ENCODE results near the gene ZNF462.

ZNF462 gene

GRCh38 chr9:106906129-106906528 is 43.2 kb downstream of the ZNF462 start:
- TF ChIP-seq EP300 (IDR thresholded peaks at IDR 0.05; ENCODE audit: borderline replicate concordance) (no peak), MAX (IDR thresholded peaks at IDR 0.05) (no peak), RAD21 (IDR thresholded peaks at IDR 0.05; ENCODE audit: low read depth) (no peak), CREB1 (IDR thresholded peaks at IDR 0.05; ENCODE audit: low read depth) (no peak), ZBTB7A (IDR thresholded peaks at IDR 0.05; ENCODE audit: low read depth) (no peak), CEBPB (IDR thresholded peaks at IDR 0.05) (no peak), TEAD4 (IDR thresholded peaks at IDR 0.05) (no peak), FOXM1 (IDR thresholded peaks at IDR 0.05; ENCODE audit: borderline replicate concordance, low read depth) (no peak), NFIC (IDR thresholded peaks at IDR 0.05) (no peak), TAF1 (IDR thresholded peaks at IDR 0.05; ENCODE audit: low read depth) (no peak), TCF12 (IDR thresholded peaks at IDR 0.05; ENCODE audit: low read depth) (no peak)
- TF ChIP-seq, protein P1, sequence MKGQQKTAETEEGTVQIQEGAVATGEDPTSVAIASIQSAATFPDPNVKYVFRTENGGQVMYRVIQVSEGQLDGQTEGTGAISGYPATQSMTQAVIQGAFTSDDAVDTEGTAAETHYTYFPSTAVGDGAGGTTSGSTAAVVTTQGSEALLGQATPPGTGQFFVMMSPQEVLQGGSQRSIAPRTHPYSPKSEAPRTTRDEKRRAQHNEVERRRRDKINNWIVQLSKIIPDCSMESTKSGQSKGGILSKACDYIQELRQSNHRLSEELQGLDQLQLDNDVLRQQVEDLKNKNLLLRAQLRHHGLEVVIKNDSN (IDR thresholded peaks at IDR 0.05), result no peak

DNA sequence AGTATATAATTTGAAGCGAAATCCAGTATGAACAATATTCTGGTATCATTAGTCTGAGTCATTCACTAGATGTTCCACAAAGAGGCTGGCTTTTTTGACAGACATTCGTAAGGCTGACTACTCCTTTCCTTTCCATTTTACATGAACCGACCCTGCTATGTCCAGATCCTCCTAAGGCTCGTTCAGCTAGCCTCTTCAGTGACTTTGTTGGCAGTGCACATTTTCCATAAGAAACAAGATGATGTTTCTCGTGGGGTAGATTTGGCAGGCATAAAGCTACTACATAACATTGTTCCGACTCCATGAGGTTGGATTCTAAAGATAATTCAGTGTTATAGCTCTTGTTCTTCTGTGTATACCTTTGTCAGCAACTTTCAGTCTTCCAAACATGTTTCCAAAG is 49.0 kb downstream of the ZNF462 start:
- TF ChIP-seq, protein P1 (IDR thresholded peaks at IDR 0.05), result no peak
- TF ChIP-seq EGR1 (IDR thresholded peaks at IDR 0.05) (no peak), CREB1 (IDR thresholded peaks at IDR 0.05; ENCODE audit: low read depth) (no peak), ZBTB7A (IDR thresholded peaks at IDR 0.05; ENCODE audit: low read depth) (no peak), TCF12 (IDR thresholded peaks at IDR 0.05; ENCODE audit: low read depth) (no peak), TAF1 (IDR thresholded peaks at IDR 0.05; ENCODE audit: low read depth) (no peak), YY1 (IDR thresholded peaks at IDR 0.05; ENCODE audit: low read depth) (no peak), MAX (IDR thresholded peaks at IDR 0.05) (no peak), RAD21 (IDR thresholded peaks at IDR 0.05; ENCODE audit: low read depth) (no peak), CEBPB (IDR thresholded peaks at IDR 0.05) (no peak), NFIC (IDR thresholded peaks at IDR 0.05) (no peak), FOXM1 (IDR thresholded peaks at IDR 0.05; ENCODE audit: borderline replicate concordance, low read depth) (no peak), EP300 (IDR thresholded peaks at IDR 0.05; ENCODE audit: borderline replicate concordance) (no peak), TEAD4 (IDR thresholded peaks at IDR 0.05) (no peak)
- TF ChIP-seq, protein P2, sequence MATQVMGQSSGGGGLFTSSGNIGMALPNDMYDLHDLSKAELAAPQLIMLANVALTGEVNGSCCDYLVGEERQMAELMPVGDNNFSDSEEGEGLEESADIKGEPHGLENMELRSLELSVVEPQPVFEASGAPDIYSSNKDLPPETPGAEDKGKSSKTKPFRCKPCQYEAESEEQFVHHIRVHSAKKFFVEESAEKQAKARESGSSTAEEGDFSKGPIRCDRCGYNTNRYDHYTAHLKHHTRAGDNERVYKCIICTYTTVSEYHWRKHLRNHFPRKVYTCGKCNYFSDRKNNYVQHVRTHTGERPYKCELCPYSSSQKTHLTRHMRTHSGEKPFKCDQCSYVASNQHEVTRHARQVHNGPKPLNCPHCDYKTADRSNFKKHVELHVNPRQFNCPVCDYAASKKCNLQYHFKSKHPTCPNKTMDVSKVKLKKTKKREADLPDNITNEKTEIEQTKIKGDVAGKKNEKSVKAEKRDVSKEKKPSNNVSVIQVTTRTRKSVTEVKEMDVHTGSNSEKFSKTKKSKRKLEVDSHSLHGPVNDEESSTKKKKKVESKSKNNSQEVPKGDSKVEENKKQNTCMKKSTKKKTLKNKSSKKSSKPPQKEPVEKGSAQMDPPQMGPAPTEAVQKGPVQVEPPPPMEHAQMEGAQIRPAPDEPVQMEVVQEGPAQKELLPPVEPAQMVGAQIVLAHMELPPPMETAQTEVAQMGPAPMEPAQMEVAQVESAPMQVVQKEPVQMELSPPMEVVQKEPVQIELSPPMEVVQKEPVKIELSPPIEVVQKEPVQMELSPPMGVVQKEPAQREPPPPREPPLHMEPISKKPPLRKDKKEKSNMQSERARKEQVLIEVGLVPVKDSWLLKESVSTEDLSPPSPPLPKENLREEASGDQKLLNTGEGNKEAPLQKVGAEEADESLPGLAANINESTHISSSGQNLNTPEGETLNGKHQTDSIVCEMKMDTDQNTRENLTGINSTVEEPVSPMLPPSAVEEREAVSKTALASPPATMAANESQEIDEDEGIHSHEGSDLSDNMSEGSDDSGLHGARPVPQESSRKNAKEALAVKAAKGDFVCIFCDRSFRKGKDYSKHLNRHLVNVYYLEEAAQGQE (IDR thresholded peaks at IDR 0.05; ENCODE audit: low read depth), result no peak

DNA sequence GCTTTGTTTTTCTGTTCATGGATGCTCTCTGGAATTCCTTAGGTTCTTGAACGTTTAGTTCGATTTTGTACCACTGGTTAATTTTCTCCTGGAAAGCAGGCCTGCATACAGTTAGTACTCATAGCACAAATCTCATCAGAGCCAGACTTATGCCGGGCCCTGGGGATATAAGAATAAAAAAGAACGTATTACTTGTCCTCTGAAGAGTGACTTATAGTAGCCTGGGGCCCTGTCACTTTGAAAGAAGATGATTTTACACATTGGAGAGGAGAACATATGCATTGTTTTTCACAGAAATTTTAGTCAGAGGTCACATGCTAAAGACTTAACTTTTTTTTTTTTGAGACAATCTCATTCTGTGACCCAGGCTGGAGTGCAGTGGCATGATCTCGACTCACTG is 50.3 kb downstream of the ZNF462 start:
- TF ChIP-seq ZBTB7A (IDR thresholded peaks at IDR 0.05; ENCODE audit: low read depth) (no peak), CREB1 (IDR thresholded peaks at IDR 0.05; ENCODE audit: low read depth) (no peak), MAX (IDR thresholded peaks at IDR 0.05) (no peak), NFIC (IDR thresholded peaks at IDR 0.05) (no peak), CEBPB (IDR thresholded peaks at IDR 0.05) (no peak), TAF1 (IDR thresholded peaks at IDR 0.05; ENCODE audit: low read depth) (no peak), EGR1 (IDR thresholded peaks at IDR 0.05) (no peak), YY1 (IDR thresholded peaks at IDR 0.05; ENCODE audit: low read depth) (no peak), EP300 (IDR thresholded peaks at IDR 0.05; ENCODE audit: borderline replicate concordance) (no peak), TCF12 (IDR thresholded peaks at IDR 0.05; ENCODE audit: low read depth) (no peak), FOXM1 (IDR thresholded peaks at IDR 0.05; ENCODE audit: borderline replicate concordance, low read depth) (no peak)
- TF ChIP-seq, protein P1 (IDR thresholded peaks at IDR 0.05), result no peak

GRCh38 chr9:106915851-106916250 is 52.9 kb downstream of the ZNF462 start:
- TF ChIP-seq TEAD4 (IDR thresholded peaks at IDR 0.05) (no peak), CREB1 (IDR thresholded peaks at IDR 0.05; ENCODE audit: low read depth) (no peak), EP300 (IDR thresholded peaks at IDR 0.05; ENCODE audit: borderline replicate concordance) (no peak), EGR1 (IDR thresholded peaks at IDR 0.05) (no peak), ZBTB7A (IDR thresholded peaks at IDR 0.05; ENCODE audit: low read depth) (no peak), YY1 (IDR thresholded peaks at IDR 0.05; ENCODE audit: low read depth) (no peak), FOXM1 (IDR thresholded peaks at IDR 0.05; ENCODE audit: borderline replicate concordance, low read depth) (no peak)
- TF ChIP-seq, protein P2 (IDR thresholded peaks at IDR 0.05; ENCODE audit: low read depth), result no peak

- TF ChIP-seq TEAD4 (IDR thresholded peaks at IDR 0.05), result peak; percentile 68
- no peak for TF ChIP-seq EGR1 (IDR thresholded peaks at IDR 0.05)
- TF ChIP-seq CREB1 (IDR thresholded peaks at IDR 0.05; ENCODE audit: low read depth), result no peak
- peak; percentile 71 for TF ChIP-seq NFIC (IDR thresholded peaks at IDR 0.05)
- 0 out of 2 replicates have a peak, but pooled peaks have one; percentile 28 for TF ChIP-seq EP300 (IDR thresholded peaks at IDR 0.05; ENCODE audit: borderline replicate concordance)
Measured at GRCh38 chr9:106916466-106917235, 53.7 kb downstream of the ZNF462 start.

Measured in Ishikawa (cell line).